A673 (cell line): ENCODE results near the gene BMPR1B.

Experiments used
- EZH2 ChIP-seq: fragments of 200-600 bp; sonication (generic); IDR thresholded peaks from 2 replicates; pipeline ENCODE4 v1.6.1; 2017; ENCODE audit warnings: borderline replicate concordance, low read depth, mild to moderate bottlenecking, mixed read lengths, antibody characterized with exemption, low read length; ENCODE audit not compliant: poor library complexity, severe bottlenecking
- TF ChIP-seq, protein P1 (sequence below): fragments of 300-800, 200-600 bp; sonication (generic); conservative IDR thresholded peaks from 2 replicates; pipeline ENCODE4 v1.5.1; 2017; ENCODE audit warnings: low read depth, mild to moderate bottlenecking, antibody characterized with exemption, low read length, moderate library complexity, mixed read lengths

DNA sequence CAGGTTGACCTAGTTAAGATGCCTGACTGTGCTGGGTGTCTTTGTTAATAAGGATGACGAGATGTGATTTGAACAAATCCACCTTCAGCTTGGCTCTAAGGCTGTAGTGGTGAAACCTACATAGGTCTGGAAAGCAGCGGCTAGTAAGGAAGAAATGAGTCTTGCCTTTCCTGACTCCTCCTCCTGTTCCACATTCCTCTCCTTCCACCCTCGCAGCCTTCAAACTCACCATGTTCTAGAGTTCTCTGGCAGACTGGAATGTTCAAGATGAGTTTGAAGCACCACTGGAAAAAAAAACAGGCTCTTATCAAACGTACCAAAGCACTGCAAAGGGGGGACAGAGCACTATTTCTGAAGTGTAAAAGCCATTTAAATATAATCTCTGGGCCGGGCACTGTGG is 395.4 kb downstream of the BMPR1B start:
- TF ChIP-seq, protein P1, sequence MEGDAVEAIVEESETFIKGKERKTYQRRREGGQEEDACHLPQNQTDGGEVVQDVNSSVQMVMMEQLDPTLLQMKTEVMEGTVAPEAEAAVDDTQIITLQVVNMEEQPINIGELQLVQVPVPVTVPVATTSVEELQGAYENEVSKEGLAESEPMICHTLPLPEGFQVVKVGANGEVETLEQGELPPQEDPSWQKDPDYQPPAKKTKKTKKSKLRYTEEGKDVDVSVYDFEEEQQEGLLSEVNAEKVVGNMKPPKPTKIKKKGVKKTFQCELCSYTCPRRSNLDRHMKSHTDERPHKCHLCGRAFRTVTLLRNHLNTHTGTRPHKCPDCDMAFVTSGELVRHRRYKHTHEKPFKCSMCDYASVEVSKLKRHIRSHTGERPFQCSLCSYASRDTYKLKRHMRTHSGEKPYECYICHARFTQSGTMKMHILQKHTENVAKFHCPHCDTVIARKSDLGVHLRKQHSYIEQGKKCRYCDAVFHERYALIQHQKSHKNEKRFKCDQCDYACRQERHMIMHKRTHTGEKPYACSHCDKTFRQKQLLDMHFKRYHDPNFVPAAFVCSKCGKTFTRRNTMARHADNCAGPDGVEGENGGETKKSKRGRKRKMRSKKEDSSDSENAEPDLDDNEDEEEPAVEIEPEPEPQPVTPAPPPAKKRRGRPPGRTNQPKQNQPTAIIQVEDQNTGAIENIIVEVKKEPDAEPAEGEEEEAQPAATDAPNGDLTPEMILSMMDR, result no peak
- no peak for TF ChIP-seq EZH2
